Measurements from ENCODE around the gene DEPDC7. TPM values are rescaled to one million over a fixed set of nuclear protein-coding genes. Genes with fewer than 3 reads are reported as not detected.

DEPDC7 gene
- total and polyA plus RNA-seq, 2 of the 13 experiments (the other 11 are each of a cell fraction or from before 2014, with no cell fraction given), result 17.3 to 33.3 TPM

GRCh38 chr11:33040862-33041453 lies 25.3 kb downstream of the DEPDC7 start:
- H3K36me3 ChIP-seq (replicated peaks in 1 of 2; ENCODE audit: control insufficient read depth in 1 of 2, insufficient read depth in 2 of 2, low read length in 2 of 2), result no peaks in the 10 kb centered on the region; a peak in 1 of 5 replicates
- ChIA-PET POLR2A (interaction anchor here (1.9 to 3.2 kb wide), 4 partner anchors 20 to 27 kb away, joined by 6 to 65 read pairs (median 14); partner anchors contain the start of gene DEPDC7), CTCF (ENCODE audit: low intra/inter-chr PET ratio, low total read pairs) (no interaction called here)
- no peak overlapping the region for H2AFZ ChIP-seq (ENCODE audit: low read length)
- H3K79me2 ChIP-seq (ENCODE audit: insufficient read depth, low read length), result no peaks in the 10 kb centered on the region
- H3K27me3 ChIP-seq (ENCODE audit: control insufficient read depth in 1 of 2, insufficient read depth in 2 of 2, low read length in 2 of 2), result no peaks in the 10 kb centered on the region
- H3K4me3 ChIP-seq (replicated peaks in 1 of 3; ENCODE audit: insufficient read depth in 1 of 3, low read depth in 2 of 3, low read length in 3 of 3), result peak overlapping the region in 1 of 3 experiments; percentile 74; a peak in 1 of 6 replicates
- ATAC-seq, result no peak
- DNase-seq (ENCODE audit: low spot score), result no peak
- peak overlapping the region; percentile 85 for H3K4me2 ChIP-seq (ENCODE audit: low read depth, low read length)
- no peaks in the 10 kb centered on the region for H3K9me3 ChIP-seq (ENCODE audit: low read length)
- WGBS (ENCODE audit: low lambda C conversion rate), result 88% methylated on average over 5 of the region's 5 CpGs
- in situ Hi-C loops (cut with HindIII; ENCODE audit: extremely low pct_ligation_motif_present, low pct_unique_long_range_greater_than_20kb) (no loop called here), intact Hi-C loops (cut with micrococcal nuclease; ENCODE audit: unreplicated experiment) (no loop called here)
- H4K20me1 ChIP-seq (ENCODE audit: insufficient read depth, low read length), result no peaks in the 10 kb centered on the region
- no peak overlapping the region for H3K27ac ChIP-seq (ENCODE audit: extremely low read length, insufficient read depth, low read length)
- no TSS peak for BruUV-seq (replicated peaks)
- peaks cover 44% of the 10 kb centered on the region for H3K4me1 ChIP-seq (ENCODE audit: insufficient read depth, low read length)
- peak overlapping the region; percentile 34; the same call in 1 of the 2 replicates for H3K9ac ChIP-seq (ENCODE audit: insufficient read depth, low read depth, low read length)
- FAIRE-seq, result no peak
- TF ChIP-seq SMC3 (IDR thresholded peaks at IDR 0.05; ENCODE audit: low read length) (no peak), ZNF792 (CRISPR knock-in tag; IDR thresholded peaks at IDR 0.05) (no peak), ZNF232 (CRISPR knock-in tag; IDR thresholded peaks at IDR 0.05; ENCODE audit: borderline replicate concordance) (no peak), HOXD1 (CRISPR knock-in tag; IDR thresholded peaks at IDR 0.05) (no peak), HOXA3 (CRISPR knock-in tag; IDR thresholded peaks at IDR 0.05) (no peak), E2F5 (CRISPR knock-in tag; conservative IDR thresholded peaks at IDR 0.05) (no peak), ZNF639 (CRISPR knock-in tag; conservative IDR thresholded peaks at IDR 0.05) (no peak), FOXC1 (CRISPR knock-in tag; IDR thresholded peaks at IDR 0.05; ENCODE audit: borderline replicate concordance) (no peak), CBX2 (IDR thresholded peaks at IDR 0.05; ENCODE audit: low read depth, low read length) (no peak), CBX2 (CRISPR knock-in tag; IDR thresholded peaks at IDR 0.05; ENCODE audit: low read depth) (no peak), STAG1 (CRISPR knock-in tag; IDR thresholded peaks at IDR 0.05) (no peak), ZNF160 (CRISPR knock-in tag; IDR thresholded peaks at IDR 0.05) (no peak), TEAD2 (CRISPR knock-in tag; IDR thresholded peaks at IDR 0.05) (no peak), ZNF3 (CRISPR knock-in tag; IDR thresholded peaks at IDR 0.05) (no peak), SIN3A (IDR thresholded peaks at IDR 0.05; ENCODE audit: borderline replicate concordance, low read depth, low read length) (no peak), HMGXB3 (CRISPR knock-in tag; IDR thresholded peaks at IDR 0.05; ENCODE audit: borderline replicate concordance) (no peak), SKI (IDR thresholded peaks at IDR 0.05; ENCODE audit: partially characterized antibody) (no peak), ZNF770 (CRISPR knock-in tag; IDR thresholded peaks at IDR 0.05) (no peak)
